Measurements from ENCODE around the gene ATP8B3. TPM values are rescaled to one million over a fixed set of nuclear protein-coding genes. Genes with fewer than 3 reads are reported as not detected.

The ATP8B3 gene
- total RNA-seq, 4 donors from 2014 or later = 1.3 to 2.0 (median 1.6) TPM; not detected in 1

GRCh38 chr19:1808395-1808731 is 3.7 kb downstream of the ATP8B3 start:
- intact Hi-C loops (cut with DNase I) = no loop called here
- Histone ChIP-seq H3K4me1 (peaks cover 14 to 19% of the 10 kb centered on the region in 2 donors), H3K27me3 (no peaks in the 10 kb centered on the region), H3K27ac (no peak overlapping the region), H3K9me3 (no peaks in the 10 kb centered on the region), H3K4me3 (replicated peaks in 1 of 3) (no peak overlapping the region), H3K36me3 (no peaks in the 10 kb centered on the region)
- 83 to 93% methylated on average over 2 of the region's 2 CpGs for WGBS, 2 donors
- no peak for TF ChIP-seq POLR2A (IDR thresholded peaks at IDR 0.05)
- TF ChIP-seq CTCF (IDR thresholded peaks at IDR 0.05) = no peak
- DNase-seq = no peak

DNA sequence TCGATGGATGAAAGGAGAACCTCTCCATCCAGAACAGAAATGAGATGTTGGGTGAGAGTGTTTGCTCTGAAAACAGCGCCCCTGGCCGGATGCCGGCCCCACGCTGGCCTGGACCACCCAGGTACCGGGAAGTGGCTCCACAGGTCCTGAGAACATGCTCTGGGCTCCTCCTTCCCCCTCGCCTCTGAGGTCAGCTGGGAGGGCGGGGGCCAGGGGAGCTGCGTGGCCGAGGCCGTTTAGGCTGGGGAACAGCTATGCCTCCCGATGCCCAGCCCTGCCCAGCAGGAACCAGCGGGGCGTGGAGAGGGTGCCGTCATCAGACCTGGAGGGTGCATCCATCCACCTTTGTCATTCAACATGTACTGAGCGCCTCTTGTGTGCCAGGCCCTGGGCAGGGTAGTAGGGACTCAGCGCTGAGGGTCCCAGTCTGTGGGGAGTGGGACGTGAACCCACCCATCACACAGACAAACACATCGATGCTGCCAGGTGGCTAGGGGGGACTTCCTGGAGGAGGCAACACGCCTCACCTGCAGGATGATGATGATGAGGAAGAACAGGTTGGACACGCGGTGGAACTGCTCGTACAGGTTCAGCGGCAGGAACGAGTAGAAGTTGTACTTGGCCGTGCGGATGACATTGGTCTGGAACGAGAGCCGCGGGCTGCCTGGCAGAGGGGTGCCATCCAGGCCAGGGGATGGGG is 4.2 kb downstream of the ATP8B3 start:
- DNase-seq = peak; percentile 38 to 43
- no peaks in the 10 kb centered on the region for H3K9me3 ChIP-seq
- intact Hi-C loops (cut with DNase I) = no loop called here
- TF ChIP-seq POLR2A (IDR thresholded peaks at IDR 0.05) = no peak
- H3K36me3 ChIP-seq = no peaks in the 10 kb centered on the region
- H3K4me1 ChIP-seq = peaks cover 10 to 14% of the 10 kb centered on the region in 2 donors
- H3K27ac ChIP-seq = no peak overlapping the region
- WGBS, 2 donors = 53 to 64% methylated on average over 22 to 27 of the region's 30 CpGs
- no peaks in the 10 kb centered on the region for H3K27me3 ChIP-seq
- no peak overlapping the region for H3K4me3 ChIP-seq (replicated peaks in 1 of 3)

DNA sequence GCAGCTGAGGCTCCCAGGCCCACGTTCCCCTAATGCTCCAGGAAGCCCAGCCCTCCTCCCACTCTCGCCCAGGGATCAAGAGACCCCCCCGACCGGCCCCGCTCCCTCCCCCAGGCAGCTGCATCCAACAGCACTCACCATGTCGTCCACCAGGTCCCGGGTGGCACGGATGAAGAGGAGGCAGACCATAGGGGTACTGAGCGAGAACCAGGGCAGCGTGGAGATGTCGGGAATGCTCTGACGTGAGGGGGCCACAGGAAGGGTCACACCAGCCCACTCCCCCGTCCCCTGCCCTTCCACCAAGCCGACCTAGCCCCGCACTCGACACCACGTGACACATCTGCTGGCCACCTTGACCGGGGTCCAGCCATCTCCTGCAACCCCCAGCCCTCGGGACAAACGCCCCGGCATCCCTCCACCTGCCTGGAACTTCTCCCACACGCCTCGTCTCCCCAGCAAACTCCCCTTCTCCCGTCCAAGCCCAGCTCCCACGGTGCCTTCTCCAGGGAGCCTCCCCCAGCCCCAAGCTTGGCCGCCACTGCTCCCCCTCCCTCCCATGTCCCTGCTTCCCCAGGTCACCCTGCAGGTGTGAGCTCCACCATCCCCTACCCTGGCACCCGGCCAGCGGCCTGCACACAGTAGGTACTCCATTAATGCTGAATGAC is 4.9 kb downstream of the ATP8B3 start:
- DNase-seq = no peak
- WGBS, 2 donors = 61 to 70% methylated on average over 25 to 28 of the region's 28 CpGs
- no peak overlapping the region for H3K4me3 ChIP-seq (replicated peaks in 1 of 3)
- H3K9me3 ChIP-seq = no peaks in the 10 kb centered on the region
- H3K27ac ChIP-seq = no peak overlapping the region
- peaks cover 7 to 11% of the 10 kb centered on the region in 2 donors for H3K4me1 ChIP-seq
- no peaks in the 10 kb centered on the region for H3K27me3 ChIP-seq
- H3K36me3 ChIP-seq = no peaks in the 10 kb centered on the region
- intact Hi-C loops (cut with DNase I) = no loop called here
- TF ChIP-seq CTCF (IDR thresholded peaks at IDR 0.05) (no peak), POLR2A (IDR thresholded peaks at IDR 0.05) (no peak)

GRCh38 chr19:1806184-1807029 is 5.7 kb downstream of the ATP8B3 start:
- Histone ChIP-seq H3K4me1 (peaks cover 0 to 4% of the 10 kb centered on the region in 2 donors), H3K27ac (no peak overlapping the region), H3K9me3 (no peaks in the 10 kb centered on the region), H3K36me3 (no peaks in the 10 kb centered on the region), H3K27me3 (no peaks in the 10 kb centered on the region), H3K4me3 (replicated peaks in 1 of 3) (no peak overlapping the region)
- no peak for DNase-seq
- TF ChIP-seq POLR2A (IDR thresholded peaks at IDR 0.05) = no peak
- TF ChIP-seq CTCF (IDR thresholded peaks at IDR 0.05) = no peak
- intact Hi-C loops (cut with DNase I) = no loop called here
- 75 to 87% methylated on average over 27 to 34 of the region's 45 CpGs for WGBS, 2 donors

DNA sequence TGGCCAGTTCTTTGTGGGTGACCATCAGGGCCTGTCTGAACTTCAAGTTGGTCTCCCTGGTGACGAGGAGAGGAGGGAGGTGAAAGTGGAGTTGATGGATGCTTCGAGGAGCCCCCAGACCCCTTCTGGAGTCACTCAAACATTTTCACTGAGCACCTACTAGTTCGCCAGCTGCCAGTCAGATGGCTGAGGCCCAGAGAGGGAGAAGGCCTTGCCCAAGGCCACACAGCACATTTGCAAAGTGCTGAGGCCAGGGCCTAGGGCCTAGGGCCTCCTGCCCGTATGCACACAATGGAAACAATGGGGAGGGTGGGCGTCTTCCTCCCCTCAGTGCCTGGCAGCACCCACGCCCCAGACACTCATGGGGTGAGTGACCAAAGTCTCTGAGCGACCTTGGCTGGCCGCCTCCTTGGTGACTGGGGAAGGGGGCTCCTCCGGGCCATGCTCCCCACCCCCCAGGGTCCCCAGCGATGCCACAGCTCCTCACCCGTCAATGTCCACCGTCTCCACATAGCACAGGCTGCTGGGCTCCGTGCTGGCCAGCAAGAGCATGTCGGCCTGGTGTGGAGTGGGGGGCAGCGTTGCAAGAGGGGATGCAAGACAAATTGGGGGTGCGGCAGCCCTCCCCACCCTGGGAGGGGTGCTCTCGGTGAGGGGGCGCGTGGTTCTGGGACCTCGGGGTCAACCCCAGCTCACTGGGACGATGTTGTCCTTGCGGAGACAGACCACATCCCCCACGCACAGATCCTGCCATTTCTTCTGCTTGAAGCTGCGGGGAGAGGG is 6.5 kb downstream of the ATP8B3 start:
- Histone ChIP-seq H3K27ac (no peak overlapping the region), H3K4me3 (replicated peaks in 1 of 3) (no peak overlapping the region), H3K36me3 (no peaks in the 10 kb centered on the region), H3K27me3 (no peaks in the 10 kb centered on the region), H3K9me3 (no peaks in the 10 kb centered on the region), H3K4me1 (peaks cover 0 to 4% of the 10 kb centered on the region in 2 donors)
- WGBS, 2 donors = 86 to 90% methylated on average over 10 to 20 of the region's 24 CpGs
- TF ChIP-seq POLR2A (IDR thresholded peaks at IDR 0.05) = no peak
- TF ChIP-seq CTCF (IDR thresholded peaks at IDR 0.05) = no peak
- intact Hi-C loops (cut with DNase I) = no loop called here
- no peak for DNase-seq
